Loucy (cell line): Measurements from ENCODE around the gene TACC3.

Experiments used
- CTCF ChIP-seq: fragments of 200-600 bp; sonication (generic); conservative IDR thresholded peaks from 2 replicates; pipeline ENCODE4 v1.5.1; 2014; ENCODE audit warnings: mild to moderate bottlenecking, antibody characterized with exemption, low read length
- EZH2phosphoT487 ChIP-seq: fragments of 200-600 bp; IDR thresholded peaks from 2 replicates; pipeline ENCODE4 v1.6.1; 2018; ENCODE audit warnings: antibody characterized with exemption, mild to moderate bottlenecking, moderate library complexity, borderline replicate concordance

- TF ChIP-seq CTCF, result no peak
- TF ChIP-seq EZH2phosphoT487, result no peak
These were observed 34.8 kb upstream of the TACC3 start for GRCh38 chr4:1686440-1687036.
